Tibial nerve (tissue), 4 donors: ENCODE results near the gene EXOC3.

Experiments used
- CTCF ChIP-seq, 5 experiments: fragments of 200-600 bp in 3 of 5; fragments of 450-650 bp in 2 of 5; sonication (generic) in 3 of 5; IDR thresholded peaks; one replicate each; pipeline ENCODE4 v1.5.1; 2016 to 2019; ENCODE audit warnings: antibody characterized with exemption in 5 of 5, mild to moderate bottlenecking in 3 of 5, moderate library complexity in 2 of 5
- EP300 ChIP-seq, 2 donors: sonication (generic); formaldehyde crosslinking; IDR thresholded peaks; one replicate each; pipeline ENCODE4 v1.6.1; 2017; ENCODE audit warnings: antibody characterized with exemption in 2 of 2, mild to moderate bottlenecking in 1 of 2

- TF ChIP-seq CTCF (IDR thresholded peaks at IDR 0.05) (no peak), EP300 (IDR thresholded peaks at IDR 0.05) (no peak)
These were observed 15.8 kb downstream of the EXOC3 start for GRCh38 chr5:458547-459353.
